IMR-90 (cell line): ENCODE data around the gene KDM3A. TPM values are rescaled to one million over a fixed set of nuclear protein-coding genes. Genes with fewer than 3 reads are reported as not detected.
A peak's percentile ranks its signal among the peaks of the same experiment; 100 is the strongest.

Source experiments
- ATAC-seq: fragments of 200-7000 bp; cut with Tn5 transposase; 2 replicates; pipeline ENCODE4 v1.9.1; 2020; ENCODE audit warnings: low read depth, mild to moderate bottlenecking, moderate library complexity
- BruUV-seq: library from RNA; stranded (reverse); fragments of 400-500 nt; replicated peaks from 2 replicates; lab custom pipeline; 2021; lab: Mats Ljungman, UMichigan
- CTCF ChIA-PET: fragments of 300-600 bp; formaldehyde crosslinking; extraction: SDS; loops from one replicate; lab custom pipeline; 2021; ENCODE audit warnings: antibody characterized with exemption; lab: Yijun Ruan, JAX
- POLR2A ChIA-PET: fragments of 300-600 bp; sonication (Branson Sonifier 250); formaldehyde crosslinking; loops from one replicate; lab custom pipeline; 2022; ENCODE audit warnings: antibody characterized with exemption; ENCODE audit not compliant: unreplicated experiment; lab: Charles Lee
- DNase-seq: peaks from one replicate; pipeline ENCODE4 v3.0.0; 2013
- H2AFZ ChIP-seq: replicated peaks from 2 replicates; pipeline ENCODE3; 2013; ENCODE audit warnings: low read length, mild to moderate bottlenecking; ENCODE audit not compliant: poor library complexity
- H2AK5ac ChIP-seq: 2 replicates; pipeline ENCODE4 v1.6.1; 2013; ENCODE audit warnings: low read depth, low read length, inconsistent platforms
- H2AK9ac ChIP-seq: replicated peaks from 2 replicates; pipeline ENCODE3; 2013; ENCODE audit warnings: mild to moderate bottlenecking, low read depth, low read length, moderate library complexity; ENCODE audit not compliant: poor library complexity
- H2BK120ac ChIP-seq: 2 replicates; pipeline ENCODE4 v1.6.1; 2013; ENCODE audit warnings: low read depth, low read length, inconsistent platforms
- H2BK15ac ChIP-seq: 3 replicates; pipeline ENCODE4 v1.6.1; 2013; ENCODE audit warnings: low read depth, low read length, inconsistent platforms
- H2BK20ac ChIP-seq: 2 replicates; pipeline ENCODE4 v1.6.1; 2013; ENCODE audit warnings: low read depth, mild to moderate bottlenecking, inconsistent platforms, low read length, moderate library complexity
- H2BK5ac ChIP-seq: 2 replicates; pipeline ENCODE4 v1.6.1; 2013; ENCODE audit warnings: mild to moderate bottlenecking, low read depth, low read length, inconsistent platforms; ENCODE audit not compliant: poor library complexity, severe bottlenecking
- H3K14ac ChIP-seq: replicated peaks from 2 replicates; pipeline ENCODE4 v1.6.1; 2013; ENCODE audit warnings: low read depth, low read length, inconsistent platforms
- H3K18ac ChIP-seq: 2 replicates; pipeline ENCODE4 v1.6.1; 2013; ENCODE audit warnings: low read depth, low read length, control low read depth
- H3K23ac ChIP-seq: 2 replicates; pipeline ENCODE4 v1.6.1; 2013; ENCODE audit warnings: low read depth, low read length, inconsistent platforms
- H3K27ac ChIP-seq: 2 replicates; pipeline ENCODE4 v1.5.1; 2013; ENCODE audit warnings: mild to moderate bottlenecking, control low read depth, low read length; ENCODE audit not compliant: insufficient read depth
- H3K27me3 ChIP-seq: 2 replicates; pipeline ENCODE4 v1.6.1; 2013; ENCODE audit warnings: low read length; ENCODE audit not compliant: control insufficient read depth, insufficient read depth
- H3K36me3 ChIP-seq: 2 replicates; pipeline ENCODE4 v1.6.1; 2013; ENCODE audit warnings: low read length, mixed read lengths; ENCODE audit not compliant: control insufficient read depth, insufficient read depth
- H3K4ac ChIP-seq: 2 replicates; pipeline ENCODE4 v1.6.1; 2013; ENCODE audit warnings: low read depth, low read length, inconsistent platforms
- H3K4me1 ChIP-seq: 2 replicates; pipeline ENCODE4 v1.6.1; 2013; ENCODE audit warnings: low read length, mixed read lengths; ENCODE audit not compliant: control insufficient read depth, insufficient read depth
- H3K4me2 ChIP-seq: 2 replicates; pipeline ENCODE4 v1.6.1; 2013; ENCODE audit warnings: low read depth, mild to moderate bottlenecking, control low read depth, low read length, moderate library complexity
- H3K4me3 ChIP-seq: 2 replicates; pipeline ENCODE4 v1.5.1; 2013; ENCODE audit warnings: low read depth, mild to moderate bottlenecking, control low read depth, low read length, moderate library complexity; ENCODE audit not compliant: insufficient read depth
- H3K56ac ChIP-seq: 2 replicates; pipeline ENCODE4 v1.6.1; 2013; ENCODE audit warnings: low read length, inconsistent platforms; ENCODE audit not compliant: insufficient read depth; ENCODE audit errors: extremely low read depth
- H3K79me1 ChIP-seq, 2 experiments: 2 replicates each; pipeline ENCODE4 v1.6.1; 2013; ENCODE audit warnings: low read length in 2 of 2, inconsistent platforms in 1 of 2, low read depth in 1 of 2
- H3K9ac ChIP-seq: 2 replicates; pipeline ENCODE4 v1.6.1; 2013; ENCODE audit warnings: low read depth, low read length, control low read depth
- H3K9me1 ChIP-seq: 2 replicates; pipeline ENCODE4 v1.6.1; 2013; ENCODE audit warnings: low read length, inconsistent platforms; ENCODE audit not compliant: insufficient read depth
- H3K9me3 ChIP-seq: 2 replicates; pipeline ENCODE4 v1.6.1; 2013; ENCODE audit warnings: low read length; ENCODE audit not compliant: control insufficient read depth, insufficient read depth
- H4K20me1 ChIP-seq: 2 replicates; pipeline ENCODE4 v1.6.1; 2013; ENCODE audit warnings: low read length, inconsistent platforms; ENCODE audit not compliant: insufficient read depth
- H4K5ac ChIP-seq: 2 replicates; pipeline ENCODE4 v1.6.1; 2013; ENCODE audit warnings: mild to moderate bottlenecking, low read depth, low read length, control low read depth
- H4K8ac ChIP-seq, 2 experiments: 2 replicates each; pipeline ENCODE4 v1.6.1; 2013; ENCODE audit warnings: low read depth in 2 of 2, low read length in 2 of 2, control low read depth in 1 of 2, inconsistent platforms in 1 of 2
- H4K91ac ChIP-seq: 2 replicates; pipeline ENCODE4 v1.6.1; 2013; ENCODE audit warnings: low read depth, low read length, inconsistent platforms; ENCODE audit not compliant: insufficient read depth
- CHD1 ChIP-seq: IDR thresholded peaks from 2 replicates; pipeline ENCODE4 v1.6.1; 2012; ENCODE audit warnings: low read depth, low read length, improper control_type of control experiment
- WGBS, 2 experiments: methylation state at CpG; one replicate each; pipeline versions ENCODE4 v1.1.5 to v1.1.7; 2013; ENCODE audit warnings: missing lambda C conversion rate in 2 of 2; ENCODE audit not compliant: insufficient read length in 1 of 2; ENCODE audit errors: extremely low coverage in 2 of 2; 5-methylcytosine and 5-hydroxymethylcytosine counted together
- dilution Hi-C: fragments of 300-500 bp; cut with HindIII; formaldehyde crosslinking; loops from one replicate; pipeline ENCODE4 v1.14.3; 2018; ENCODE audit warnings: low sequenced_read_pairs; ENCODE audit not compliant: unreplicated experiment
- in situ Hi-C: fragments of 300-500 bp; cut with MboI; formaldehyde crosslinking; loops from 3 replicates; pipeline ENCODE4 v1.14.3; 2019; ENCODE audit warnings: low sequenced_read_pairs, inconsistent platforms, mixed read lengths
- intact Hi-C: fragments of 100-400 bp; cut with micrococcal nuclease; formaldehyde crosslinking; loops from 2 replicates; pipeline ENCODE4 v1.10.0; 2022
- polyA plus RNA-seq, 3 experiments: library from polyadenylated mRNA; depleted of rRNA; stranded (reverse); fragments of >200 nt; gene quantifications; 2 replicates each; pipeline ENCODE4 v1.2.3, GENCODE V29; 2012; ENCODE audit warnings: low replicate concordance in 1 of 3
- total RNA-seq: library from RNA; depleted of rRNA; stranded (reverse); fragments of >200 nt; gene quantifications from 2 replicates; pipeline ENCODE4 v1.2.3, GENCODE V29; 2012
- TF ChIP-seq, protein P1 (sequence below): conservative IDR thresholded peaks from 2 replicates; pipeline ENCODE4 v1.5.1; 2012; ENCODE audit warnings: mild to moderate bottlenecking, low read depth, low read length, improper control_type of control experiment

The KDM3A gene
- total and polyA plus RNA-seq, 2 of the 4 experiments (the other 2 are of a cell fraction): 24.8 to 33.3 TPM

DNA sequence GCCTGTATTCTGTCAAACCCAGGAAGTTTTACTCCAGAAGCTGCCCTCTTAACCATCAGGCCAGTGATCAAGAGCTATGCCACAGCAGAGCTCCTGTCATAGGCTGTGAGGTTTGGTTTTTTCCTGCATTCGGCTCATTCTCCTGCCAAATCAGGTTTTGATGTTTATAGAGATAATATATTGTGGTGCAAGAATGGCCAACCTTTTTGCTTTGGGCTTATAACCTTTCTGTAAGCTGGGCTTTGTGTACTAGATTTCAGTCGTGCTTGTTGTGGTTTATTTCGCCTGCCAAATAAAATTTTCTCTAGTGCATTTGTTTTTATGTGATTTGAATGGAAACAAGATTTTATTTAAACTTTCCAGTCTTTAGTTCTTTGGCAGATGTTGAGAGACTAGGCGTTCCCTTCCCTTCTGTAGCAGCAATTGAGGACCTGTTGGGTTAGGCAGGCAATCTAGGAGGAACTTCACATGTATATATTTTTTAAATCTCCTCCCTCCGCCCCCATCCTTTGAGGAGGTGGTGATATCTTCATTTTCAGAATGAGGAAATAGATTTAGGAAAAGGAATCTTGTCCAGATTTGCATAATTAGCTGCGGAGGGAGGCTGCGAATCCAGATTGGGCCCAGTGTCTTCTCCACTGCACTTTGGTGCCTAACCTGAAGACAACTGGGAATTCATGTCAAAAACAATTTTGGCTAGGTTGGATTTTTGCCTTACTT lies 2.6 kb downstream of the KDM3A start:
- intact Hi-C loops: loop anchor here (2.0 to 5.0 kb wide), 2 partner anchors 34 to 243 kb away; no protein-coding TSS in a partner anchor
- POLR2A ChIA-PET: interaction anchor here (0.5 kb wide), 1 partner anchor 11 kb away, joined by 4 read pairs; no protein-coding TSS in a partner anchor

More for the DNA sequence above, 2.6 kb downstream of the KDM3A start:
- dilution Hi-C loops: no loop called here
- H3K27ac ChIP-seq: no peak overlapping the region
- WGBS, 2 experiments: no CpG with 5 or more reads among the region's 7 CpGs
- H3K36me3 ChIP-seq: peaks cover 20% of the 10 kb centered on the region
- peaks cover 4 to 56% of the 10 kb centered on the region in 2 experiments; a peak in 2 of 4 replicates for H3K79me1 ChIP-seq
- H2BK5ac ChIP-seq: no peak overlapping the region
- no peaks in the 10 kb centered on the region; the same call in 1 of the 2 replicates for H3K9me1 ChIP-seq
- H2AK9ac ChIP-seq: no peak overlapping the region
- H3K56ac ChIP-seq: no peak overlapping the region
- H3K4me3 ChIP-seq: no peak overlapping the region
- in situ Hi-C loops: no loop called here
- H3K4me2 ChIP-seq: peak overlapping the region; percentile 20; the same call in 1 of the 2 replicates
- DNase-seq (no peak), ATAC-seq (no peak)
- H3K9ac ChIP-seq: no peak overlapping the region
- H4K8ac ChIP-seq: no peak overlapping the region
- H3K27me3 ChIP-seq: no peaks in the 10 kb centered on the region
- no peak overlapping the region for H2BK15ac ChIP-seq
- TF ChIP-seq, protein P1, sequence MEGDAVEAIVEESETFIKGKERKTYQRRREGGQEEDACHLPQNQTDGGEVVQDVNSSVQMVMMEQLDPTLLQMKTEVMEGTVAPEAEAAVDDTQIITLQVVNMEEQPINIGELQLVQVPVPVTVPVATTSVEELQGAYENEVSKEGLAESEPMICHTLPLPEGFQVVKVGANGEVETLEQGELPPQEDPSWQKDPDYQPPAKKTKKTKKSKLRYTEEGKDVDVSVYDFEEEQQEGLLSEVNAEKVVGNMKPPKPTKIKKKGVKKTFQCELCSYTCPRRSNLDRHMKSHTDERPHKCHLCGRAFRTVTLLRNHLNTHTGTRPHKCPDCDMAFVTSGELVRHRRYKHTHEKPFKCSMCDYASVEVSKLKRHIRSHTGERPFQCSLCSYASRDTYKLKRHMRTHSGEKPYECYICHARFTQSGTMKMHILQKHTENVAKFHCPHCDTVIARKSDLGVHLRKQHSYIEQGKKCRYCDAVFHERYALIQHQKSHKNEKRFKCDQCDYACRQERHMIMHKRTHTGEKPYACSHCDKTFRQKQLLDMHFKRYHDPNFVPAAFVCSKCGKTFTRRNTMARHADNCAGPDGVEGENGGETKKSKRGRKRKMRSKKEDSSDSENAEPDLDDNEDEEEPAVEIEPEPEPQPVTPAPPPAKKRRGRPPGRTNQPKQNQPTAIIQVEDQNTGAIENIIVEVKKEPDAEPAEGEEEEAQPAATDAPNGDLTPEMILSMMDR: no peak
- no peak for TF ChIP-seq CHD1
- no peak overlapping the region for H3K14ac ChIP-seq
- peaks cover 58% of the 10 kb centered on the region for H4K20me1 ChIP-seq
- no peak overlapping the region for H2BK120ac ChIP-seq
- H2BK20ac ChIP-seq: no peak overlapping the region
- no peak overlapping the region for H4K91ac ChIP-seq
- CTCF ChIA-PET: interaction anchor here (0.6 kb wide), 1 partner anchor 72 kb away, joined by 3 read pairs; no protein-coding TSS in a partner anchor
- no TSS peak for BruUV-seq
- no peaks in the 10 kb centered on the region for H3K9me3 ChIP-seq
- H3K4me1 ChIP-seq: peaks cover 4% of the 10 kb centered on the region; the same call in 1 of the 2 replicates
- no peak overlapping the region for H3K18ac ChIP-seq
- no peak overlapping the region for H3K4ac ChIP-seq
- H2AFZ ChIP-seq: no peak overlapping the region
- H2AK5ac ChIP-seq: no peak overlapping the region
- peak overlapping the region; percentile 48 for H3K23ac ChIP-seq
- H4K5ac ChIP-seq: no peak overlapping the region
